GM06990 (cell line): Measurements from ENCODE around the gene MAP2.
A peak's percentile ranks its signal among the peaks of the same experiment; 100 is the strongest.

Experiments used
- DNase-seq: peaks from one replicate; pipeline ENCODE4 v3.0.0-alpha.2; 2011; ENCODE audit not compliant: insufficient read length; ENCODE audit errors: extremely low read depth
- H3K27me3 ChIP-seq: replicated peaks from 2 replicates; pipeline ENCODE4 v1.6.0; 2011; ENCODE audit warnings: low read length; ENCODE audit not compliant: control insufficient read depth, insufficient read depth
- H3K36me3 ChIP-seq: 2 replicates; pipeline ENCODE4 v1.5.1; 2011; ENCODE audit warnings: low read length; ENCODE audit not compliant: control insufficient read depth, insufficient read depth
- H3K4me3 ChIP-seq: replicated peaks from 2 replicates; pipeline ENCODE4 v1.5.1; 2011; ENCODE audit warnings: low read depth, mild to moderate bottlenecking, control low read depth, low read length
- TF ChIP-seq, protein P1 (sequence below): IDR thresholded peaks from 2 replicates; pipeline ENCODE4 v1.5.1; 2011; ENCODE audit warnings: low read length, control low read depth, mild to moderate bottlenecking, inconsistent platforms; ENCODE audit not compliant: insufficient read depth, poor library complexity, severe bottlenecking

The MAP2 gene

DNA sequence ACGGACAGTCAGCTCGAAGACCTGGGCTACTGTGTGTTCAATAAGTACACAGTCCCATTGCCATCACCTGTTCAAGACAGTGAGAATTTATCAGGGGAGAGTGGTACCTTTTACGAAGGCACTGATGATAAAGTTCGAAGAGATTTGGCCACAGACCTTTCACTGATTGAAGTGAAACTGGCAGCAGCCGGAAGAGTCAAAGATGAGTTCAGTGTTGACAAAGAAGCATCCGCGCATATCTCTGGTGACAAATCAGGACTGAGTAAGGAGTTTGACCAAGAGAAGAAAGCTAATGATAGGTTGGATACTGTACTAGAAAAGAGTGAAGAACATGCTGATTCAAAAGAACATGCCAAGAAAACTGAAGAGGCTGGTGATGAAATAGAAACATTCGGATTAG is 270.9 kb downstream of the MAP2 start:
- Histone ChIP-seq H3K27me3 (no peaks in the 10 kb centered on the region), H3K4me3 (no peak overlapping the region), H3K36me3 (no peaks in the 10 kb centered on the region)
- DNase-seq = no peak
- TF ChIP-seq, protein P1, sequence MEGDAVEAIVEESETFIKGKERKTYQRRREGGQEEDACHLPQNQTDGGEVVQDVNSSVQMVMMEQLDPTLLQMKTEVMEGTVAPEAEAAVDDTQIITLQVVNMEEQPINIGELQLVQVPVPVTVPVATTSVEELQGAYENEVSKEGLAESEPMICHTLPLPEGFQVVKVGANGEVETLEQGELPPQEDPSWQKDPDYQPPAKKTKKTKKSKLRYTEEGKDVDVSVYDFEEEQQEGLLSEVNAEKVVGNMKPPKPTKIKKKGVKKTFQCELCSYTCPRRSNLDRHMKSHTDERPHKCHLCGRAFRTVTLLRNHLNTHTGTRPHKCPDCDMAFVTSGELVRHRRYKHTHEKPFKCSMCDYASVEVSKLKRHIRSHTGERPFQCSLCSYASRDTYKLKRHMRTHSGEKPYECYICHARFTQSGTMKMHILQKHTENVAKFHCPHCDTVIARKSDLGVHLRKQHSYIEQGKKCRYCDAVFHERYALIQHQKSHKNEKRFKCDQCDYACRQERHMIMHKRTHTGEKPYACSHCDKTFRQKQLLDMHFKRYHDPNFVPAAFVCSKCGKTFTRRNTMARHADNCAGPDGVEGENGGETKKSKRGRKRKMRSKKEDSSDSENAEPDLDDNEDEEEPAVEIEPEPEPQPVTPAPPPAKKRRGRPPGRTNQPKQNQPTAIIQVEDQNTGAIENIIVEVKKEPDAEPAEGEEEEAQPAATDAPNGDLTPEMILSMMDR = no peak

- TF ChIP-seq, protein P1 = no peak
- DNase-seq = peak; percentile 28
These were observed 273.2 kb downstream of the MAP2 start for GRCh38 chr2:209696836-209697711.

DNA sequence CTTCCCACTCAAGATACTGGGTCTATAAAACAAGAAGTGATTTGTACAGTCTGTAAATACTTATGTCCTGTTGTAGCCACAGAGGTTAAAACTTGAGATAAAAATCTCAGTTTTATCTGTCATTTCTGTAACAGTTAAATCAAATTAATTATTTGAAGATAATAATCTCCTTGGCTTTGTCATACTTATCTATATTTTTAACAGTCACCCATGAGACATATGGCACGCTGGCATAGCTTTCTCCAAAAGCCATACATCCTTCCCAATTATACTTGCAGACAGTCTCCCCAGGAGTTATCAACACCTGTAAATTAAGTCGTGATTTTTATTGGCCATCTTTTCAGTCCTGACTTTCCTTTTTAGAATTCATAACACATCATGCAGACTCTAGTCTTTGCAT is 278.9 kb downstream of the MAP2 start:
- H3K36me3 ChIP-seq = no peaks in the 10 kb centered on the region
- H3K4me3 ChIP-seq = no peak overlapping the region
- TF ChIP-seq, protein P1 = no peak
- DNase-seq = no peak
- H3K27me3 ChIP-seq = no peaks in the 10 kb centered on the region

More at GRCh38 chr2:209696836-209697711, 273.2 kb downstream of the MAP2 start:
- Histone ChIP-seq H3K27me3 (no peaks in the 10 kb centered on the region), H3K4me3 (peak overlapping the region; percentile 16; the same call in 1 of the 2 replicates), H3K36me3 (no peaks in the 10 kb centered on the region)

DNA sequence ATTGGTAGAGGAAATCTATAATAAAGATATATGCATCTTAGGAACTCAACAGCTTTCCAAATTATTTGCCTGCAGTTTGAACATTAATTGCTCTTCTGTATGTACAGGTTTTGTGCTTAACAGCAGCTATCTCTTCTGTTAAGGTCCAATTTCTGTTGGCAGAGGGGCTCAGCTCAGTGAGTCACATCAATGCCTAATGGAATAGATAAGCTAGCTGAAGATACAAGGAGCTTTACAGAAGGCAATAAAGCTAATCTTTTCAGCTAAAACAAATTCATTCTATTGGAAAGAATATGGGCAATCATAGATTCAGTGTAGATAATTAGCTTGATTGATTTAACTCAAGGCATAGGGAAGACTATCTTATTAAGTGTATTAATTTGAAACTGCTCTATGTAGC is 289.4 kb downstream of the MAP2 start:
- TF ChIP-seq, protein P1 = no peak
- Histone ChIP-seq H3K27me3 (no peaks in the 10 kb centered on the region), H3K4me3 (no peak overlapping the region), H3K36me3 (no peaks in the 10 kb centered on the region)
- no peak for DNase-seq

GRCh38 chr2:209719034-209719433 is 295.2 kb downstream of the MAP2 start:
- H3K36me3 ChIP-seq = no peaks in the 10 kb centered on the region
- no peak overlapping the region for H3K4me3 ChIP-seq
- no peak for DNase-seq
- TF ChIP-seq, protein P1 = no peak
- no peaks in the 10 kb centered on the region for H3K27me3 ChIP-seq
